Spinal cord (tissue), 10 donors: ENCODE data around the gene KCND1. TPM values are rescaled to one million over a fixed set of nuclear protein-coding genes. Genes with fewer than 3 reads are reported as not detected.

Experiments
- DNase-seq, 6 donors: peaks; one replicate each; pipeline versions ENCODE4 v3.0.0 to v3.0.0-alpha.2; 2013 to 2015; ENCODE audit warnings: low spot score in 6 of 6, low read depth in 4 of 6
- H3K27ac ChIP-seq: one replicate; pipeline ENCODE4 v1.5.1; 2013; ENCODE audit warnings: low read depth, low read length, control low read depth
- H3K27me3 ChIP-seq: one replicate; pipeline ENCODE4 v1.6.1; 2013; ENCODE audit warnings: low read length; ENCODE audit not compliant: control insufficient read depth, insufficient read depth
- H3K36me3 ChIP-seq: one replicate; pipeline ENCODE4 v1.6.1; 2013; ENCODE audit warnings: low read length; ENCODE audit not compliant: control insufficient read depth, insufficient read depth
- H3K4me1 ChIP-seq: one replicate; pipeline ENCODE4 v1.6.1; 2013; ENCODE audit warnings: low read length; ENCODE audit not compliant: control insufficient read depth, insufficient read depth
- H3K4me3 ChIP-seq: one replicate; pipeline ENCODE4 v1.5.1; 2013; ENCODE audit warnings: low read depth, low read length, control low read depth
- H3K9me3 ChIP-seq: one replicate; pipeline ENCODE4 v1.6.1; 2013; ENCODE audit warnings: low read length; ENCODE audit not compliant: control insufficient read depth, insufficient read depth
- WGBS: methylation state at CpG from one replicate; pipeline ENCODE4 v1.1.5; 2013; ENCODE audit warnings: missing lambda C conversion rate; ENCODE audit not compliant: insufficient coverage; 5-methylcytosine and 5-hydroxymethylcytosine counted together
- polyA plus RNA-seq, 2 donors: library from polyadenylated mRNA; unstranded; fragments of 120-200 nt; gene quantifications; one replicate each; pipeline ENCODE4 v1.2.1, GENCODE V29; 2013; ENCODE audit not compliant: insufficient read length in 2 of 2
- total RNA-seq, 2 donors: library from RNA; depleted of rRNA in 1 of 2; stranded (reverse); fragments of 120-200 nt in 1 of 2; fragments of >200 nt in 1 of 2; gene quantifications; one replicate each; pipeline versions ENCODE4 v1.2.3 to v1.2.4, GENCODE V29; 2013 to 2014
- donor health status: healthy.

Gene KCND1
- total and polyA plus RNA-seq, 4 donors: 1.8 to 6.7 (median 4.7) TPM

DNA sequence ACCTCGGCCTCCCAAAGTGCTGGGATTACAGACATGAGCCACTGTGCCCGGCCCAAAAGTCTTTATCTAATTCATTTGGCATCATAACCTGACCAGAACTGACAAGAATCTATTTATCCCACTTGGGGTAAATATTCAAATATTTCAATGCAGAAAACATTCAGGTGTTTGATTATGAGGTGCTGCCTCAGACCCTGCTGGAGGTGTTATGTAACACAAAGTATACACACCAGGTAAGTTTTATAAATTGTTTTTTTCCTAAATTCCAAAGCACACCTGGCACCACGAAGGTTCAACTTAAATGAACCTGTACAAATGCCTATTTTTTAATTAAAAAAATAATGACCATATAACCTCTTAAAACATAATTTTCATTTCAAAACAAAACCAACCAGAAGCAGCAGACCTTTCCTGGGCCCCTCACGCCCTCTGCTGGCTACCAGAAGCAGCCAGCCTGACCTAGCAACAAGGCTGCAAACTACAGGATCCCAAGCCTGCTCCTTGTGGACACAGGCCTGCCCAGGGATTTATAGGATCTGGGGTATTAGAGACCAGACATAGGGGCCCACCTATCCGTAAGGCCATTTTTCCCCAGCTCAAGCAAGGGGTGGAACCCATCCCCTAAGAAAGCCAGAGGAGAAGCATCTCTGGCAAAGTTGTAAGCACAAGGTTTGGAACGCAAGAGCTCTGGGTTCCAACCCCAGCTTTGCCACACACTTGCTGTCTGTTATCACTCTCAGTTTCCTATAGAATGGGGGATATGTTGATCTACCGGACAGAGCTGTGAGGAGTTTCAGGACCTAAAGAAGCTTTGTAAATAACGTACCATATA lies 25.9 kb downstream of the KCND1 start:
- peak in 3 of 6 donors; percentile 1 to 60 (median 51) for DNase-seq
- WGBS: 47% methylated on average over 2 of the region's 8 CpGs
- no peak overlapping the region for H3K27ac ChIP-seq
- H3K36me3 ChIP-seq: peaks cover 8% of the 10 kb centered on the region
- no peaks in the 10 kb centered on the region for H3K9me3 ChIP-seq
- no peaks in the 10 kb centered on the region for H3K4me1 ChIP-seq
- H3K27me3 ChIP-seq: no peaks in the 10 kb centered on the region
- no peak overlapping the region for H3K4me3 ChIP-seq

GRCh38 chrX:48942895-48943294 lies 28.7 kb downstream of the KCND1 start:
- Histone ChIP-seq H3K4me3 (no peak overlapping the region), H3K4me1 (no peaks in the 10 kb centered on the region), H3K9me3 (no peaks in the 10 kb centered on the region), H3K27me3 (no peaks in the 10 kb centered on the region), H3K36me3 (peaks cover 4% of the 10 kb centered on the region), H3K27ac (no peak overlapping the region)
- no peak for DNase-seq
- 79% methylated on average over 2 of the region's 2 CpGs for WGBS

- Histone ChIP-seq H3K9me3 (no peaks in the 10 kb centered on the region), H3K36me3 (peaks cover 4% of the 10 kb centered on the region), H3K27me3 (no peaks in the 10 kb centered on the region), H3K27ac (no peak overlapping the region), H3K4me3 (no peak overlapping the region), H3K4me1 (no peaks in the 10 kb centered on the region)
- 83% methylated on average over 1 of the region's 2 CpGs for WGBS
- DNase-seq: no peak
Observed at GRCh38 chrX:48940404-48940955, 31.2 kb downstream of the KCND1 start.

- no peaks in the 10 kb centered on the region for H3K27me3 ChIP-seq
- H3K4me1 ChIP-seq: no peaks in the 10 kb centered on the region
- WGBS: 71% methylated on average over 2 of the region's 3 CpGs
- no peak overlapping the region for H3K4me3 ChIP-seq
- H3K27ac ChIP-seq: no peak overlapping the region
- no peak for DNase-seq
- no peaks in the 10 kb centered on the region for H3K9me3 ChIP-seq
- H3K36me3 ChIP-seq: peaks cover 4% of the 10 kb centered on the region
Observed at GRCh38 chrX:48939524-48940228, 32.0 kb downstream of the KCND1 start.

DNA sequence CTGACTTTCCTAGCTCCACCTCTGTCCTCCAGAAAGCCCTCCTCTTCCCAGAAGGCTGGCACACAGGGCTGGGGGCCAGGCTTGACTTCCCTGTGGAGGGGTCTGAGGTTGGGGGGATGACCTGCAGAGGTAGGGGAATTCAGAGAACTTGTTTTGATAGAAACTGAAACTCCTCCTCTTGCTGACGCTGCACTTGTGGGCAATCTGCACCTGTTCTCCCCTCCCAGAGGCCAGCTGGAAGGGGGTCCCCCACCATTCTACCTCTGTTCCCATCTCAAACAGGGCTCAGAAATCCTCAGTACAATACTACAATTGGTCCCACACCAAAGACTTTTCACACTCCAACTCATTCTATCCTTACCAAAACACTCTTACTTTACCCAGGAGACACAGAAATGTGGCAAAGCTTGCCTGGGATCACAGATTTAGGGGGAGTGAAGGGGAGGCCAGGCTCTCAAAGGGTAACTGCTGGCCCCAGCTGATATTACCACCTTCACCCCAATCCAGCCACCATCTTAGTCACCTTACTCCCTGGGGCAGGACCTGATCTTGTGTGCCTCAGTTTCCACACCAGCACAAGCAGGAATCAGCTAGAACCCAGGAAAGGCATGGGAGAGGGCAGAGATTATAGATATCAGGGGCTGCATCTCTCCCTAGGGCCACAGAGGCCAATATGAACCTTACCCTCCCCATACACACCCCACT lies 32.8 kb downstream of the KCND1 start:
- DNase-seq: no peak
- Histone ChIP-seq H3K27me3 (no peaks in the 10 kb centered on the region), H3K9me3 (no peaks in the 10 kb centered on the region), H3K36me3 (peaks cover 9% of the 10 kb centered on the region), H3K4me3 (no peak overlapping the region), H3K4me1 (no peaks in the 10 kb centered on the region), H3K27ac (no peak overlapping the region)
- 47% methylated on average over 1 of the region's 1 CpG for WGBS

DNA sequence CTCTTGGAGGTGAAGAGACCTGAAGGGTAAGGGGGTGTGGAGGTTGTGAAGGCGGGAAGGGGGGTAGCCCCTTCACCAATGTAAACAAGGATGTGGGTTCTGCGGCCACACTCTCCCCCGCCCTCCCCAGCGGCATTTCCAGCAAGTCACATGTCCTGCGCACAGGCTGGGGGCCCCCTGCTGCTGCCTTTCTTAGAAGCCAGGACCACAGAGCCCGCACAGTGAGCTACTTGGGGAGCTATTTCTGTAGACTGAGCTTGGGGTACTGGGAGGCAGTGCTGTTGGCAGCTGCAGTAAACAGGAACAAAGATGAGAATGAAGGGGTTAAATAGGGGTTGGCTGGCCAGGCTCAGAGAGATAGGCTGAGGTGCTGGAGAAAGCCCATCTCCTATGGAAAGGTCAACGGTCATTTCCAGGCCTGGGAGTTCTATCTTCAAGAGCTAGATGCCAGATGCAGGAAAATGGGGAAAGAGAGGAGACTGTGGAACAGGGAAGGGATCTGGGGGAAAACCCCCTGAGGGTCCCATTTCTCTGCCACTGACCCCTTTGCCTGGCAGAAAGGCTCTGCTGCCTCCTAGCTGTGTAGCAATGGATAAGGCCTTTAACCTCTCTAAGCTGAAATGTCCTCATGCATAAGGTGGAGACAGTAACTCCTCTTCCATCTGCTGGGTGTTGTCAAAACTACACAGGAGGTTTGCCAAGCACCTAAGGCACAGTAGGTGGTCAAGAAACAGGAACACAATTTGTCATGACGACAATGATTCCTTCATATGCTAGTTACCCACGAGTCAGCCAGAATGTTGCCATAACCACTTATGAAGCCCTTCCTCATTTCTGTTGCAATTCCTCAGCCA lies 34.4 kb downstream of the KCND1 start:
- no peaks in the 10 kb centered on the region for H3K4me1 ChIP-seq
- no peaks in the 10 kb centered on the region for H3K9me3 ChIP-seq
- no peak overlapping the region for H3K27ac ChIP-seq
- DNase-seq: no peak
- 37% methylated on average over 8 of the region's 9 CpGs for WGBS
- H3K4me3 ChIP-seq: no peak overlapping the region
- no peaks in the 10 kb centered on the region for H3K27me3 ChIP-seq
- H3K36me3 ChIP-seq: peaks cover 11% of the 10 kb centered on the region

DNA sequence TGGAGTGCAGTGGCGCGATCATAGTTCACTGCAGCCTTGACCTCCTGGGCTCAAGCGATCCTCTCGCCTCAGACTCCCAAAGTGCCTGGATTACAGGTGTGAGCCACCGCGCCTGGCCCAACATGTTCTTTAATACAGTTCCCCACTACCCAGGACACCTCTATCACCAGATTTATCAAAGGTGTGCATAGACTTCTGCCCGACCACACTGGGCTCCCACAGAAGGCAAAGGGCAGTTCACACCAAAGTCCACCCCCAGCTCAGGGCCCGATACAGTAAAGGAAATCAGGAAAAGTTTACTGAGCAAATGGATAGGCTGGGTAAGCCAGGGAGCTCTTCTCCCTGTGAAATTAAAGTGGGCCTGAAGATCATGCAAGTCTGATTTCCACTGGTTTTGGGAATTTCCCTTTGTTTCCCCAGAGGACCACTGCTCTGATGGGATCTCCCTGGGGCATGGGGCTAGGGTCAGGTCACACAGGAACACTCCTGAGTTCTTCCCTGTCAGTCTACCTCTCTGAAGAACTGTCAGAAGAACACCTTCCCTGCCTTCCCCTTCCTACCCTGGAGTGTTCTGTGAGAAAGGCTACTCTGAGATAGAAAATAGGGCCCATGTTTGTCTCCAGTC lies 35.1 kb downstream of the KCND1 start:
- no peaks in the 10 kb centered on the region for H3K4me1 ChIP-seq
- DNase-seq: no peak
- no peak overlapping the region for H3K4me3 ChIP-seq
- WGBS: 91% methylated on average over 7 of the region's 8 CpGs
- H3K27me3 ChIP-seq: no peaks in the 10 kb centered on the region
- no peaks in the 10 kb centered on the region for H3K9me3 ChIP-seq
- H3K27ac ChIP-seq: no peak overlapping the region
- H3K36me3 ChIP-seq: peaks cover 11% of the 10 kb centered on the region

- WGBS: no CpG with 5 or more reads among the region's 1 CpG
- H3K4me3 ChIP-seq: no peak overlapping the region
- H3K9me3 ChIP-seq: peaks cover 2% of the 10 kb centered on the region
- peaks cover 15% of the 10 kb centered on the region for H3K36me3 ChIP-seq
- no peaks in the 10 kb centered on the region for H3K27me3 ChIP-seq
- no peaks in the 10 kb centered on the region for H3K4me1 ChIP-seq
- H3K27ac ChIP-seq: no peak overlapping the region
- DNase-seq: no peak
Observed at GRCh38 chrX:48935301-48935670, 36.4 kb downstream of the KCND1 start.
